HUDEP-2 (cell line): ENCODE measurements around the gene AKR1C2.
"Not testable (repeated sequence)": the region's sequence is repeated elsewhere in the genome, so short reads cannot be mapped to it uniquely, and the experiment has no call there.

Source experiments
- DNase-seq, 76 experiments: peaks; one replicate each; lab custom pipeline; 2025; ENCODE audit not compliant: unreplicated experiment in 76 of 76; lab: John Stamatoyannopoulos, UW

AKR1C2 gene

GRCh38 chr10:5003127-5004029 lies at the start of gene AKR1C2:
TSS of gene AKR1C2 (minus strand) at chr10:5003857. CDS start at chr10:5003835, 22 bp downstream.
- not testable (repeated sequence) for DNase-seq

- not testable (repeated sequence) for DNase-seq
These were observed 49.4 kb upstream of the AKR1C2 start for GRCh38 chr10:5052951-5053500.

DNA sequence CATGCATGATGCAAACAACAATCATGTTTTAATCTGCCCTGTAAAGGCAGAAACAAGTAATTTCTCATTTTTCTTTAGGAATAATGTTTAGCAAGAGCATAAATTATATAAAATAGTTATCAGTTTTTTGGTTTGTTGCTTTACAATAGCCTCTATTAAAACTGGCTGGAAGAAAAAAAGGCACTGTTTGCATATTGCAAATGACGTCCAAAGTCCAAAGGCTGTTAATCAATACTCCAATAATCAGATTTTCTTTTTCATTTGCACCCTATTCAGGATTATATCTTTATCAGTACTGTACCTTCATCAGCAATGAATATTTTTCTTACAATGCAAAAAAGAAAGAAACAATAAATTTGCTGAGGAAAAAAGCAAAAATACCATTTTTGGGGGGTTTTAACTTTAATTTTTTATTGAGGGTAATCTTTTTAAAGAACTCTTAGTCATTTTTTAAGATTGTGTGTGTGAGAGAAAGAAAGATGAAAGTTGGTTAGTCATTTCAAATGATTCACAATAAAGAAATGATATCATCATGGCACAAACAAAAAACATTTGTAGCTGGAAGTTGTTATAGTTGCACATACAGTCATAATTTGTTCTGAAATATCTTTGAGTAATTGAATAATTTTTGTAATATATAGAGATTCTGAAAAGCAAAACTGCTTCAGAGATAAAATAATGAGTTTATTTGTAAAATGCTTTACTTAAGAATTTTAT lies 44.4 kb upstream of the AKR1C2 start:
- DNase-seq = no peak

- not testable (repeated sequence) for DNase-seq
These were observed 43.4 kb upstream of the AKR1C2 start for GRCh38 chr10:5047055-5047454.

- no peak for DNase-seq
These were observed 42.8 kb upstream of the AKR1C2 start for GRCh38 chr10:5046410-5046809.

GRCh38 chr10:5045095-5045494 lies 41.4 kb upstream of the AKR1C2 start:
- no peak for DNase-seq

GRCh38 chr10:5043716-5044115 lies 40.1 kb upstream of the AKR1C2 start:
- DNase-seq = no peak

- no peak for DNase-seq
These were observed 39.3 kb upstream of the AKR1C2 start for GRCh38 chr10:5042922-5043321.

- DNase-seq = no peak
These were observed 37.9 kb upstream of the AKR1C2 start for GRCh38 chr10:5041471-5042023.

GRCh38 chr10:5040781-5041470 lies 37.3 kb upstream of the AKR1C2 start:
- DNase-seq = no peak

GRCh38 chr10:5040010-5040673 lies 36.5 kb upstream of the AKR1C2 start:
- DNase-seq = peak in 4 of 76 experiments; percentile 9 to 18 (median 15)

GRCh38 chr10:5038733-5039132 lies 35.1 kb upstream of the AKR1C2 start:
- no peak for DNase-seq

GRCh38 chr10:5038101-5038500 lies 34.4 kb upstream of the AKR1C2 start:
- DNase-seq = no peak

DNA sequence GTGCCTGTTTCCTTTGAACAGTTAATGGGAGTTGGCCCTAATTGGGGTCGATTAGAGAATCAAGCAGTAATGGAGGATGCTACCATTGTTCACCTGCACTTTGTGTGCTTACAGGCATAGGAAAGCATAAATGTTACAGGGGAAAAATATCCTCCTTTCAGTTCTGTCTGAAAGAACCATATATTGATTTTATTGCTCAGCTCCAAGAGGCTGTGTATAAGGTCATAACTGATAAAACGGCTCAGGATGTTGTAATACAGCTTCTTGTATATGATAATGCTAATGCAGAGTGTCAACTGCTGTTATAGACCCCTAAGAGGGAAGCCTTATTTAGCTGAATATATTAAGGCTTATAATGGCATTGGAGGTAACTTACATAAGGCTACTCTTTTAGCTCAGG lies 32.9 kb upstream of the AKR1C2 start:
- no peak for DNase-seq

GRCh38 chr10:5035356-5035755 lies 31.7 kb upstream of the AKR1C2 start:
- DNase-seq = no peak

DNA sequence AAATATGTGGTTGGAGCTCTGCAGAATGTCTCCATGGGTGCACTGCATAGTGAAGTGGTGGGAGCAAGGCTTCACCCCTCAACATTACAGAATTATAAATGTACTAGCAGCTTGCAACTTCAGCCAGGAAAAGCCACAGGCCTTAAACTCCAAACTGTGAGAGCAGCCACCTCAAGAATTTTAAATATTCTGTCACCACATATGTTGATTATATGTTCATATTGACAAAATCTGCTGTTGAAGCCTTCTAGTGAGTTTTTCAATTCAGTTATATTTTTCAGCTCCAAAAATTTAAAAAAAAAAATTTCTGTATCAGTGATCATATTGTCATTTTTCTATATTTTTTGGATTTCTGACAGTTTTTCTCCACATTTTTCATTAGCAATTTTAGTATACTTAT lies 30.9 kb upstream of the AKR1C2 start:
- DNase-seq = no peak

GRCh38 chr10:5033061-5033778 lies 29.6 kb upstream of the AKR1C2 start:
- DNase-seq = peak in 2 of 76 experiments; percentile 4 to 6

GRCh38 chr10:5032444-5032843 lies 28.8 kb upstream of the AKR1C2 start:
- DNase-seq = not testable (repeated sequence)

DNA sequence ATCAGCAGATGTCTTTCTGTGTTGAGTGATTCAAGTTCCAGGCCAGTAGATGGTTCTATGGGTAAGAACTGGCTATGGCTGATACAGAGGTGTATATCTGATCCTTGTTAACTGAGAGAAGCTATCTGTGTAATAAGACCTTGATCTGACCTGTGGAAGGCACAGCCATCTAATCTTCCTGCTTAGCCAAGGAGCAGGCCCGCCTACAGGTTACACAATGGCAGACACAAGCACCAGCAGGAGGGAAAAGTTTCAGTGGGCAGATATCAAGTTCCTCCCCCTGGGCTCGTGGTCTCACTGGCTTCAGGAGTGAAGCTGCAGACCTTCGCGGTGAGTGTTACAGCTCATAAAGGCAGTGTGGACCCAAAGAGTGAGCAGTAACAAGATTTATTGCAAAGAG lies 27.9 kb upstream of the AKR1C2 start:
- DNase-seq = not testable (repeated sequence)
